PFSK-1 (cell line): Measurements from ENCODE around the gene EXPH5.

Experiments
- FOXP2 ChIP-seq: optimal IDR thresholded peaks from 2 replicates; pipeline ENCODE3; 2011; ENCODE audit warnings: borderline replicate concordance, control low read depth, inconsistent platforms; ENCODE audit not compliant: insufficient read depth; ENCODE audit errors: extremely low read length, extremely low read depth
- POLR2AphosphoS5 ChIP-seq: IDR thresholded peaks from 2 replicates; pipeline ENCODE4 v1.6.1; 2012; ENCODE audit warnings: low read depth, mild to moderate bottlenecking, control low read depth, low read length, moderate library complexity
- SIN3A ChIP-seq: IDR thresholded peaks from 2 replicates; pipeline ENCODE4 v1.6.1; 2012; ENCODE audit warnings: mild to moderate bottlenecking, low read length, moderate library complexity, borderline replicate concordance; ENCODE audit not compliant: insufficient read depth
- TAF1 ChIP-seq: IDR thresholded peaks from 2 replicates; pipeline ENCODE4 v1.6.1; 2012; ENCODE audit warnings: low read length, control low read depth, borderline replicate concordance; ENCODE audit not compliant: insufficient read depth
- TF ChIP-seq, protein P1 (sequence below), 2 experiments: IDR thresholded peaks; 2 replicates each; pipeline versions ENCODE4 v1.6.1 to v1.8.0; 2011 to 2012; ENCODE audit warnings: low read depth in 2 of 2, low read length in 2 of 2, control low read depth in 1 of 2, inconsistent platforms in 1 of 2, mild to moderate bottlenecking in 1 of 2, moderate library complexity in 1 of 2; ENCODE audit not compliant: insufficient read depth in 1 of 2

EXPH5 gene

DNA sequence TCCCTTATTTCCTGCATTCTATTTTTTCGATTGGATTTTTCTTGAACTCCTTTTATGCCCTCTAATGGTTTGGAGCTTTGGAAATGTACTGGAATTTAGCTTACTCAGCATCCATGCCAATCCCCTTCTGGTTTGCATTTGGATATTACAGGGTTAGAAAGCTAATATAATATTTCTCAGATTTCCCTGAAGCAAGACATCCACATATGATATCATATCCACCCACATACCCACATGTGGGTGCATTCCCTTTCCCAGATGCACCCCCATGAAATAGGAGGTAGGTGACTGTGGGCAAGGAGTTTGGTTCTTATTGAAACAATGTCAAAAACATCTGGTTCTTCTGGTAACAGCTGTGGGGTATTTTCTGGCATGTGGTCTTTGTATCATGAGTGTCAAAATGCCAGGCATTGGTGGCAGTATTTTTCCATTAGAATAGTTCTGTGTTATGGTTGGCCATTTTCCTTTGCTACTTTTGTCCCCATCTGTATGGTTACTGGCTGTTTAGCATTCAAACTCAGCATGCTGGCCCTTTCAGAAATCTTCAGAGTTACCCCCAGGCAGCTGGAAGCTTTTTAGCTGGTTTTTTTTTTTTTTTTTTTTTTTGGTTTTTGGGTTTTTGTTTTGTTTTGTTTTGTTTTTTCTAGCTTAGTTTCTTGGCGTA is 38.6 kb upstream of the EXPH5 start:
- TF ChIP-seq, protein P1, sequence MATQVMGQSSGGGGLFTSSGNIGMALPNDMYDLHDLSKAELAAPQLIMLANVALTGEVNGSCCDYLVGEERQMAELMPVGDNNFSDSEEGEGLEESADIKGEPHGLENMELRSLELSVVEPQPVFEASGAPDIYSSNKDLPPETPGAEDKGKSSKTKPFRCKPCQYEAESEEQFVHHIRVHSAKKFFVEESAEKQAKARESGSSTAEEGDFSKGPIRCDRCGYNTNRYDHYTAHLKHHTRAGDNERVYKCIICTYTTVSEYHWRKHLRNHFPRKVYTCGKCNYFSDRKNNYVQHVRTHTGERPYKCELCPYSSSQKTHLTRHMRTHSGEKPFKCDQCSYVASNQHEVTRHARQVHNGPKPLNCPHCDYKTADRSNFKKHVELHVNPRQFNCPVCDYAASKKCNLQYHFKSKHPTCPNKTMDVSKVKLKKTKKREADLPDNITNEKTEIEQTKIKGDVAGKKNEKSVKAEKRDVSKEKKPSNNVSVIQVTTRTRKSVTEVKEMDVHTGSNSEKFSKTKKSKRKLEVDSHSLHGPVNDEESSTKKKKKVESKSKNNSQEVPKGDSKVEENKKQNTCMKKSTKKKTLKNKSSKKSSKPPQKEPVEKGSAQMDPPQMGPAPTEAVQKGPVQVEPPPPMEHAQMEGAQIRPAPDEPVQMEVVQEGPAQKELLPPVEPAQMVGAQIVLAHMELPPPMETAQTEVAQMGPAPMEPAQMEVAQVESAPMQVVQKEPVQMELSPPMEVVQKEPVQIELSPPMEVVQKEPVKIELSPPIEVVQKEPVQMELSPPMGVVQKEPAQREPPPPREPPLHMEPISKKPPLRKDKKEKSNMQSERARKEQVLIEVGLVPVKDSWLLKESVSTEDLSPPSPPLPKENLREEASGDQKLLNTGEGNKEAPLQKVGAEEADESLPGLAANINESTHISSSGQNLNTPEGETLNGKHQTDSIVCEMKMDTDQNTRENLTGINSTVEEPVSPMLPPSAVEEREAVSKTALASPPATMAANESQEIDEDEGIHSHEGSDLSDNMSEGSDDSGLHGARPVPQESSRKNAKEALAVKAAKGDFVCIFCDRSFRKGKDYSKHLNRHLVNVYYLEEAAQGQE (IDR thresholded peaks at IDR 0.05; ENCODE audit: insufficient read depth in 1 of 2, low read depth in 2 of 2, low read length in 2 of 2): no peak
- TF ChIP-seq POLR2AphosphoS5 (no peak), TAF1 (no peak), SIN3A (no peak), FOXP2 (no peak)

DNA sequence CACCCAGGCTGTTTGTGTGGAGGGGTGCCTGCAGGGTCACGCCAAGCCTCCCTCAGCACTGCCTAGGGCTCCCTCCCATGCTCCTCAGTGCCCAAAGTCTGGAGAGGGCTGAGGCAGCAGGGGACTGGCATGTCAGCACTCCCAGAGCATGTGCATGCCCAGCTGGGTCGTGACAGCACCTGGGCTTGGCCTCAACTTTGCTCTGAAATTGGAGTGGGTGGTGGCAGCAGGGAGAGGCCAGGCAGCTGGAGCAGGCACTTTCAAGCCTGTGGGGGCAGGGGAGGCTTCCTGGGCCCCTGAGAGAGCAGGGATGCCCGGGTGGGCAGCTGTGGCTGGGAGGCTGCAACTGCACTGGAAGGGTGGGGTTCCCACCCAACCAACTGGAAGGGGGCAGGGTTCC is 35.7 kb upstream of the EXPH5 start:
- TF ChIP-seq TAF1 (no peak), POLR2AphosphoS5 (no peak), FOXP2 (no peak), SIN3A (no peak)
- TF ChIP-seq, protein P1 (IDR thresholded peaks at IDR 0.05; ENCODE audit: insufficient read depth in 1 of 2, low read depth in 2 of 2, low read length in 2 of 2): no peak

DNA sequence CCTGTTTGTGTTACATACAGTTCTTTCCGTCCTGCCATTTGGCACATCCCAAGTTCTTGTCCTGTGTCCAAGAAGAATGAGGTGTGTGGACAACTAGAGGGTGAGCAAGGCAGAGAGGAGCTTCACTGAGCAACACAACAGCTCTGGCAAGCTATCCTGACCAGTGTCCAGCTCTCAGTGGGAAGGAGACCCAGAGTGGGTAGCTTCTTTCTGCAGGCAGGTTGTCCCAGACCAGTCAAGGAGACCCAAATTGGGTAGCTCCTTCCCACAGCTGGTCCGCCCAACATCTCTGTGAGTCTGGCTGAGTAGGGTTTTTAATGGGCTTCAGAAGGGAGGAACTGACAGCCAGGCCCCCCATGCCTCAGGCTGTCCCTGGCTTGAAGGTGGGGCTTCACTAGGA is 35.2 kb upstream of the EXPH5 start:
- TF ChIP-seq FOXP2 (no peak), POLR2AphosphoS5 (no peak), TAF1 (no peak), SIN3A (no peak)
- TF ChIP-seq, protein P1 (IDR thresholded peaks at IDR 0.05; ENCODE audit: insufficient read depth in 1 of 2, low read depth in 2 of 2, low read length in 2 of 2): no peak

DNA sequence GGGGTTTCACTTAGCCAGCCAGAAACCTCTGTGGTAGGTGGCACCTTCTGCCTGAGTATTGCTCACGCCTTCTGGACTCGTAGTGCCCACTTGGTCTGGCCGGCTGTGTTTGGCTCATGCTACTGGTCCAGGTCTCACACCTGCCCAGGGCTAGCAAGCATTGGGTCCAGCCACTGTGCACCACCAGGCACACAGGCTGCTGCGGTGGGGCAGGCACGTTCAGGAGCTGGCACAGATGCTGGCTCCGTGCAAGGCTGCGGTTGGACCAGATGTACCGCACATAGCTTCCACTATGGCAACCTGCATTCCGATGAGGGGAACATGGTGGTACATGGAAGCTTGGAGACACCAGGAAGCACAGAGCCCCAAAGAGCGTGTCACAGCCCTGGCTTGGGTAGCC is 34.8 kb upstream of the EXPH5 start:
- TF ChIP-seq, protein P1 (IDR thresholded peaks at IDR 0.05; ENCODE audit: insufficient read depth in 1 of 2, low read depth in 2 of 2, low read length in 2 of 2): no peak
- TF ChIP-seq FOXP2 (no peak), POLR2AphosphoS5 (no peak), SIN3A (no peak), TAF1 (no peak)

DNA sequence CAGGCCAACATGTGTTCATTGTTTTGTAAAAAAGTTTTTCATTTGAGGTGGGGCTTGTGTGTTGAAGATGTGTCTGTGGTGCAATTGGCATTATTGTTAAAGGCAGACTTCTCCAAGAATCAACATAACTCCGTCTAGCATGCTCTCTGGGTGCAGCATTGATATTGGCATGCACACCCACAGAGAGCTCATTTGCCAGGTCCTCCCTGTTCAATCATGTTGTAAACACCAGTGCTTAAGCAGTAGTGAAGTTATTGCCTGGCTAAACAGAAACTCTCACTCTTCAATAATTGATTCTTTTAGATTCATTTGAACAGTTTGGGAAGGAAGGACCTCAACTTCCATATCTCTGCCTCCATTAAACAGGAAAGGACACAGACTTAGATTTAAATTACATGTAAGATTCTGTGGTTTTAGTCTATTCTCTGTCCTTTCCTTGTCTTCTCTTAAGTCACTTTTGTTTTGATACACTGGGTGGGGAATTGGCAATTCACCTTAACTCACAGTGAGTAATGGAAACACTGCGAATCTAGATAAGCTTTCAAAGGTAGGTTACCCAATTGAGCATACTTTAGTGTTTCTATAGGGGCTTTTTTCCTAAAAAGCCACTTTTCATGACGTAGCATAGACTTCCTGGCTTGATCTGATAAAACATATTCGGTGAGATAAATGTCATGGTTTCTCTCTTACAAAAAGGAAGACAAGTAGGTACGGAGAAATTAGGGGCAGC is 30.8 kb upstream of the EXPH5 start:
- TF ChIP-seq FOXP2 (no peak), TAF1 (no peak), SIN3A (no peak), POLR2AphosphoS5 (no peak)
